A549 treated with CpdA at 1 μM for 4 hours (cell line): ENCODE data around the gene DTYMK. TPM values are rescaled to one million over a fixed set of nuclear protein-coding genes. Genes with fewer than 3 reads are reported as not detected.

Source experiments
- total RNA-seq: library from RNA; stranded (reverse); fragments of 200-300 nt; extraction: Qiagen RNA extraction; gene quantifications from 5 replicates; pipeline ENCODE4 v1.2.3, GENCODE V29; 2022; ENCODE audit warnings: low read depth

The DTYMK gene
- 112 to 148 TPM (median 134 TPM) in 5 replicates for total RNA-seq

GRCh38 chr2:241686650-241687425 lies at the start of gene DTYMK:
TSS of gene DTYMK (minus strand) at chr2:241686815. CDS start at chr2:241686783, 32 bp downstream.

GRCh38 chr2:241734467-241735208 lies 48.0 kb upstream of the DTYMK start, which contains the start of gene D2HGDH:
TSS of gene D2HGDH (plus strand) at chr2:241734630. CDS start at chr2:241735225, 595 bp downstream.

GRCh38 chr2:241701399-241702154 lies 15.0 kb upstream of the DTYMK start, which contains the start of gene ING5:
TSS of gene ING5 (plus strand) at chr2:241702039. CDS start at chr2:241702066, 27 bp downstream.

GRCh38 chr2:241637018-241637794 lies 49.4 kb downstream of the DTYMK start, which contains the start of the genes ATG4B and THAP4:
TSS of gene ATG4B (plus strand) at chr2:241637693. CDS start at chr2:241637715, 22 bp downstream.
TSS of gene THAP4 (minus strand) at chr2:241637158. CDS start at chr2:241637017, 141 bp downstream.

Other genes starting within 250 kb of the DTYMK start
- 90.8 to 115 TPM (median 105 TPM) in 5 replicates for gene STK25, start 178.2 kb downstream of the DTYMK start, total RNA-seq
- gene BOK, start 128.1 kb downstream of the DTYMK start, total RNA-seq, result 21.8 to 34.1 TPM (median 29.4 TPM) in 5 replicates
- gene THAP4, start 49.7 kb downstream of the DTYMK start, total RNA-seq, result 58.1 to 87.7 TPM (median 74.3 TPM) in 5 replicates
- gene ATG4B, start 49.1 kb downstream of the DTYMK start, total RNA-seq, result 49.2 to 65.1 TPM (median 52.3 TPM) in 5 replicates
- gene ING5, start 15.2 kb upstream of the DTYMK start, total RNA-seq, result 20.7 to 23.8 TPM (median 23.1 TPM) in 5 replicates
- gene D2HGDH, start 47.8 kb upstream of the DTYMK start, total RNA-seq, result 7.6 to 12.6 TPM (median 8.7 TPM) in 5 replicates
- 0.24 to 0.44 TPM (median 0.34 TPM) in 4 of 5 replicates, not detected in the other for gene GAL3ST2, start 90.0 kb upstream of the DTYMK start, total RNA-seq
- gene NEU4, start 122.4 kb upstream of the DTYMK start, total RNA-seq, result 0.14 to 0.45 TPM (median 0.31 TPM) in 5 replicates
- gene PDCD1, start 172.1 kb upstream of the DTYMK start, total RNA-seq, result not detected in 5 replicates
- gene RTP5, start 182.9 kb upstream of the DTYMK start, total RNA-seq, result not detected in 5 replicates